ENCODE measurements around the gene SKIL.

The SKIL gene

GRCh38 chr3:170350515-170351413 is 6.8 kb upstream of the SKIL start:
- no peak for DNase-seq

- no peak for DNase-seq
Observed at GRCh38 chr3:170352936-170353335, 4.6 kb upstream of the SKIL start.

- no peak for DNase-seq
Observed at GRCh38 chr3:170353485-170353884, 4.0 kb upstream of the SKIL start.

DNA sequence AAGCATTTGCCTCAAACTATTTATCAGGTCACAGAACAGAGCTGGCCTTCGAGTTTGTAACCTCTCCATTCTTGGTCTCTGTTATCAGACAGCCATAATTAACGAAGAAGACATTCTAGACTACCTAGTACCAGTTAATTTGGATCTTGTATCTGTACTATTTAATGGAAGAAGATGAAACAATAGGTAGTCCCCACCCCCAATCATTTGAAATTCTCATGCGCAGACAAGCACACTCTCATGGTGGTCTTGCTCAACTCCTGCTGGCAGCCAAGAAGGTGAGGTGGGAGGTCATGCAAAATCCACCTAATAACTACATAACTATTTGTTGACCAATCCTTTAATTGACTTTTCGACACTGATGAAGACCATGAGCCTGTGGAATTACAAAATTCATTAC is 2.8 kb upstream of the SKIL start:
- DNase-seq = no peak

- peak; percentile 65 to 73 for DNase-seq
Observed at GRCh38 chr3:170355738-170356595, 1.5 kb upstream of the SKIL start.

- peak in 1 of 2 experiments; percentile 94 for DNase-seq
Observed at GRCh38 chr3:170356596-170357175, 829 bp upstream of the SKIL start.

- DNase-seq = peak; percentile 30 to 68
Observed at GRCh38 chr3:170358042-170359010, 811 bp downstream of the SKIL start.

DNA sequence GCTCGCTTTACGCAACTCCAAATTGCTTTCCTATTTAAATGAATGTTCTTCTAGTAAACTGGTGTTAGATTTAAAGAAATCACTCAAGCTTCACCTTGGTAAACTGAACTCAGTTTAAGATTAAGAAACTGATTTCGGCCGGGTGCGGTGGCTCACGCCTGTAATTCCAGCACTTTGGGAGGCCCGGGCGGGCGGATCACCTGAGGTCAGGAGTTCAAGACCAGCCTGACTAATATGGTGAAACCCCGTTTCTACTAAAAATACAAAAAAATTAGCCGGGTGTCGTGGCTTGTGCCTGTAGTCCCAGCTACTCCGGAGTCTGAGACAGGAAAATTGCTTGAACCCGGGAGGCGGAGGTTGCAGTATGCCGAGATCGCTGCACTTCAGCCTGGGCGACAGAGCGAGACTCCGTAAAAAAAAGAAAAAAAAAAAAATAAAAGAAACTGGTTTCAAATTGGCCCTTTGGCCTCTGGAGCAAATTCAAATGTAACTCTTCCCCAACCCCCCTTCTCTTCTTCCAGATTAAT is 1.7 kb downstream of the SKIL start:
- DNase-seq = no peak

- DNase-seq = no peak
Observed at GRCh38 chr3:170360466-170360865, 3.0 kb downstream of the SKIL start.

- no peak for DNase-seq
Observed at GRCh38 chr3:170360916-170361315, 3.4 kb downstream of the SKIL start.

DNA sequence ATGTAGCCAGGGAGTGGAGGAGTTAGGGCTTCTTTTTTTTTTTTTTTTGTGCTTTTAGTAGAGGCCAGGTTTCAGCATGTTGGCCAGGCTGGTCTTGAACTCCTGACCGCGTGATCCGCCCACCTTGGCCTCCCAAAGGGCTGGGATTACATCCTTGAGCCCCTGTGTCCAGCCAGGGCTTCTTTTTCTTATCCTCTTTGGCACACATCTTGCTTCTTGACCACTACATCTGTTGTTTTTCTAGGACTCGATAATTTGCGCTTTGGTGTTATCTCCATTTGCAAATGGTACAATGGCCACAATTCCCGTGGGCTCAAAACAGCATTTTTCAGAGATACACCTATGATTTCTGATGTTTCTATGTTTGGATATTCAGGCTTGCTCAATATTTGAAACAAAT is 4.2 kb downstream of the SKIL start:
- DNase-seq = no peak

GRCh38 chr3:170363471-170363994 is 6.0 kb downstream of the SKIL start:
- DNase-seq = no peak

DNA sequence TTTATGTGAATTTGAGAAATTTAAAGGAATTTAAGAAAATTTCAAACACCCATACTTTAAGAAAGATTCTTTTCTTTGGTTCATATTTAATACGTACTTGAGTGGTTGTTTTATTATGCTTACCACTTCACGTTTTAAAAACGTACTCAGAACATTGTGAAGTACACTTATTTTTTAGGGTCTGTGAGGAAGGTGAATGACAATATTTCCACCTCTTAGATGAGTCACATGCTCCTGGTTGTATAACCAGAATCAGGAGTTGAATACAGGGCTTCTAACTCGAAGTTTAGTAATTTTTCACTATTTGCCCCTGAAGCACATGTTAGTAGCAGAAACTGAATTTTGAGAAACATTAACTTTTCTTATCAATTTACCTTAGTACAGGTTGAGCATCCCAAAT is 7.5 kb downstream of the SKIL start:
- DNase-seq = no peak

GRCh38 chr3:170367797-170368196 is 10.3 kb downstream of the SKIL start:
- DNase-seq = no peak

DNA sequence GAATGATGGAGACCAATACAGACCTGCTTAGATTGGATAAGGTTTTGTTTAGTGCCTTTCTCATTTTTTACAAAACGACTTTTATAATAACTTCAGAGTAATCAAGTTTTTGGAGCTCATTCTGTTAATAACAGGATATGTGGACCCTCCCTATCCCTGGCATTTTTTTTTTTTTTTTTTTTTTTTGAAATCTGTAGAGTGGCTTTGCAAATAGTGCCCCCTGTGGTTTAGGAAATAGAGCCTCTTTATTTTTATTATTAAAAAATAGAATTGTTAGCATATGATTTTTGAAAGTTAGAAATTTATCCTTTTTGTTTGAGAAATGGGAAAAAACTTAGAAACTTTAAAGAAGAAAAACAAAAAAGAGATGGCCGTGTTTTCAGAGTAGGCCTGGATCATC is 11.4 kb downstream of the SKIL start:
- DNase-seq = no peak

GRCh38 chr3:170372190-170372879 is 14.8 kb downstream of the SKIL start:
- no peak for DNase-seq

GRCh38 chr3:170383567-170383966 is 26.1 kb downstream of the SKIL start:
- DNase-seq = no peak

DNA sequence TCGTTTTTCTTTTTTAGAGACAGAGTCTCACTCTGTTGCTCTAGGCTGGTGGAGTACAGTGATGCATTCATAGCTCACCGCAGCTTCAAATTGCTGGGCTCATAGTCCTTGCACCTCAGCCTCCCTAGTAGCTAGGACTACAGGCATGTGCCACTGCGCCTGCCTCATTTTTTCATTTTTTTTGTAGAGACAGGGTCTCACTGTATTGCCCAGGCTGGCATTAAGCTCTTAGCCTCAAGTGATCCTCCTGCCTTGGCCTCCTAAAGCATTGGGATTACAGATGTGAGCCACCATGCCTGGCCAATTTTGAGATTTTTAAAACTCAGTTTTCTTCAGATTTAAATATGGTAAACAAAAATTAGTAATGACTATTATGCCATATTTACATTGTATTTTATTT is 29.0 kb downstream of the SKIL start:
- no peak for DNase-seq

DNA sequence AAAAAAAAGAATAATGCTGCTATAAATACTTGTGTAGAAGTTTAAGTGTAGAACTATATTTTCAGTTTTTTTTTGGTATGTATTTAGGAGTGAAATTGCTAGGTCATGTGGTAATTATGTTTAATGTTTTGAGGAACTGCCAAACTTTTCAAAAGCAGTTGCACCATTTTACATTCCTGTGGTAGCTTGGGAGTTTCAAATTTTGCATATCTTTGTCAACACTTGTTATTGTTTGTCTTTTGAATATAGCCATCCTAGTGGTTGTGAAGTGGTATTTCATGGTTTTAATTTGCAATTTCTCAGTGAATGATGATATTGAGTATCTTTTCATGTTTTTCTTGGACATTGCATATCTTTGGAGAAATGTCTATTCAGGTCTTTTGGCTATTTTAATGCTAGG is 30.4 kb downstream of the SKIL start:
- no peak for DNase-seq

- no peak for DNase-seq
Observed at GRCh38 chr3:170391108-170391507, 33.6 kb downstream of the SKIL start.

GRCh38 chr3:170397685-170398084 is 40.2 kb downstream of the SKIL start:
- DNase-seq = no peak

Data from NCI-H526 (cell line).